Pancreas (tissue), 10 donors: ENCODE results near the gene FDXACB1. TPM values are rescaled to one million over a fixed set of nuclear protein-coding genes. Genes with fewer than 3 reads are reported as not detected.

Experiments
- ATAC-seq, 4 donors: fragments of 200-7000 bp; cut with Tn5 transposase; one replicate each; pipeline versions ENCODE4 v1.8.0 to v1.9.1; 2020; ENCODE audit warnings: mild to moderate bottlenecking in 4 of 4, moderate library complexity in 4 of 4
- DNase-seq, 6 donors: peaks; one replicate each; pipeline ENCODE4 v3.0.0-alpha.2; 2020
- FAIRE-seq: peaks from 2 replicates; lab custom pipeline; 2012; peaks lifted over from hg19 to GRCh38; lab: Jason Lieb, UNC
- H3K27ac ChIP-seq, 4 donors: fragments of 200-600 bp; sonication (generic); 1 replicate in 3 of 4; 2 replicates in 1 of 4; pipeline versions ENCODE4 v1.5.0 to v1.8.0; 2020
- H3K27me3 ChIP-seq, 4 donors: fragments of 200-600 bp; one replicate each; pipeline ENCODE4 v1.8.0; 2021
- H3K36me3 ChIP-seq, 3 donors: fragments of 200-600 bp; sonication (generic) in 1 of 3; one replicate each; pipeline versions ENCODE4 v1.5.0 to v1.8.0; 2020 to 2021
- H3K4me1 ChIP-seq, 3 donors: fragments of 200-600 bp; one replicate each; pipeline ENCODE4 v1.8.0; 2021
- H3K4me3 ChIP-seq, 4 donors: fragments of 200-600 bp; sonication (generic) in 2 of 4; one replicate each; pipeline versions ENCODE4 v1.5.0 to v1.8.0; 2020 to 2021
- H3K9me3 ChIP-seq, 4 donors: fragments of 200-600 bp; one replicate each; pipeline ENCODE4 v1.8.0; 2021
- WGBS, 2 donors: extraction: QIAGEN DNeasy Blood & Tissue Kit; methylation state at CpG; one replicate each; pipeline ENCODE4 v1.1.7; 2013; 5-methylcytosine and 5-hydroxymethylcytosine counted together
- intact Hi-C, 3 donors: fragments of 100-400 bp; cut with DNase I; formaldehyde crosslinking; loops; one replicate each; pipeline versions ENCODE4 v1.11.1 to v1.14.2; 2022
- polyA plus RNA-seq, 2 donors: library from polyadenylated mRNA; stranded (reverse); fragments of 200-250 nt; gene quantifications; one replicate each; pipeline ENCODE4 v1.2.3, GENCODE V29; 2013
- total RNA-seq, 6 donors: library from RNA; stranded (reverse); fragmentation: NEBNext Ultra II Directional in 4 of 6; extraction: Animal tissue kit (Norgen Biotek cat#: 25700) in 4 of 6; gene quantifications; one replicate each; pipeline versions ENCODE4 v1.2.1 to v1.2.4, GENCODE V29; 2021 to 2023
- TF ChIP-seq, protein P1 (sequence below), 4 donors: fragments of 200-600 bp; sonication (generic) in 3 of 4; IDR thresholded peaks; one replicate each; pipeline versions ENCODE4 v1.5.0 to v1.8.0; 2021; ENCODE audit warnings: antibody characterized with exemption in 4 of 4
- donor health status: healthy with polysubstance abuse.
- donor health status: DM: no; HTN: no; CAD: no; lungs with moderate emphysema.
- donor health status: DM: no; HTN: no; CAD: no.
- donor health status: control.
- donor health status: control.
- donor health status: Bipolar disorder and iron deficiency.
- donor health status: DM: yes; HTN: yes; CAD: no.
- donor health status: DM: no; HTN: no; CAD: no.
- donor health status: DM: no; HTN: no; CAD: no.
- donor health status: DM: yes; HTN: yes; CAD: no.

Gene FDXACB1, protein sequence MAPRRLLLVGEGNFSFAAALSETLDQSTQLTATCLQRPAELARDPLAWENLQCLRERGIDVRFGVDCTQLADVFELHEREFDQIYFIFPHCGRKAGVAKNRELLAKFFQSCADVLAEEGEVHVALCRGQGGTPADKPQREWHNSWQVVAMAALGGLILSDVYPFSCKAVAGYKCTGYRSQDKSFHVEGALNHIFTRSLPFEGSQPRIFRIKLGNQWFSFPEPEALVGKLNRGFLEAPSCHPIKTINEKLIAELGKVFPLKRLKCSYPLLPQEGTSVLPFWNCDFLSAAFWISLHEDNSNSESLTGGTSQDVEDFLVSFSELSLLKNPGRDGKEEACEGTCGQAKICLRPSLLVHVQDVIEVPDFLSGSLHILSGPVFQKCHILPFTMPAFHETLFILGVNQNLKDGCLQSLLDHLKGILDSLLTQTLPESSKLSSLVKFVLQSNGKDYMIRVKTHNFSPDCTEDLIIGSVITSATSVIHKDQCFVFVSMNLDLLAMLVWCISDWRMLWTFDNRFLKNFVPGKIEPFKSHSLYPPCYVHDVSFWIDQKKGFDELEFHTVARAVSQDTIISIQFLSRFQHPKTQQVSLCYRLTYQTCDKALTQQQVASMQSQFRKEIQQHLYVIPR
- 1 to 10 TPM in 3 of 6 donors, under 1 TPM in 3; 0.51 to 1.2 (median 1.1) TPM for total RNA-seq
- 1 to 10 TPM; 1.6 to 2.1 TPM for polyA plus RNA-seq

DNA sequence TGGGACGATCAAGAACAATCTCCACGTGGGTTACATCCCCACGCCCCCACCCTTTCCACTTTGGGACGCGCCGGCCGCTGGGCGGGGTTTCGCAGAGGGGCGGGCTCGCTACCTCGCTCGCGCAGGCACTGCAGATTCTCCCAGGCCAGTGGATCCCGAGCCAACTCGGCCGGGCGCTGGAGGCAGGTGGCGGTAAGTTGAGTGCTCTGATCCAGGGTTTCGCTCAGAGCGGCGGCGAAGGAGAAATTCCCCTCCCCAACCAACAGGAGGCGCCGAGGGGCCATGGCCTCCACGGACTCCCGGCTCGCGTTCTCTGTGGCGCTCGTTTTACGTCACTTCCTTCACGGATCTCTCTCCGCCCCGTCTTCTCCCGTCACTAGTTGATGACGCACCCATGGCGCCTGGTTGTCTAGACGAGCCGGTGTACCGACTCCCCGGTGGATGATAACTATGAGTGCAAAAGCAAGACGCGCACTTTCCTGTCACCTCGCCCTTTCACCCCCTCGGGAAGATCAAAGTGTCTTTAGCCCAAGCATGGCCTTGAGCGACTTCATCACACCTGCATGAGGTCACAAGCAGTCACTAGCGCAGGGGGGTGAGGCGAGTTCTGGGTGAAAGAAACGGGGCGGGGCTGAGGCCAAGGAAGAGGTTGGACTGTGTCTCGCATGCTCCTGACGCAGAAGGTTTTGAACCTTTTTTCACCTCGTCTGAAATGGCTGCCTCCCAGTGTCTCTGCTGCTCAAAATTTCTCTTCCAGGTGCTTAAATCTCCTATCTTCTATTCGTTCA, at the start of gene FDXACB1, which contains the start of gene CFAP68:
TSS of gene FDXACB1 (minus strand) at position 317 of the 788 bp plus-strand sequence. CDS start at position 284, 33 bp downstream.
TSS of gene CFAP68 (plus strand) at position 693 of the 788 bp plus-strand sequence. CDS start at position 713, 20 bp downstream.
- H3K9me3 ChIP-seq = no peaks in the 10 kb centered on the region
- no peaks in the 10 kb centered on the region for H3K4me1 ChIP-seq
- intact Hi-C loops = loop anchor here in 2 of 3 donors (5.0 to 10.0 kb wide), 3 partner anchors 38 to 106 kb away; partner anchors contain the start of gene C11orf52 (in 1 of the 2)
- H3K4me3 ChIP-seq = peak within 1 kb of the TSS; percentile 32 to 64 (median 42)
- TF ChIP-seq, protein P1, sequence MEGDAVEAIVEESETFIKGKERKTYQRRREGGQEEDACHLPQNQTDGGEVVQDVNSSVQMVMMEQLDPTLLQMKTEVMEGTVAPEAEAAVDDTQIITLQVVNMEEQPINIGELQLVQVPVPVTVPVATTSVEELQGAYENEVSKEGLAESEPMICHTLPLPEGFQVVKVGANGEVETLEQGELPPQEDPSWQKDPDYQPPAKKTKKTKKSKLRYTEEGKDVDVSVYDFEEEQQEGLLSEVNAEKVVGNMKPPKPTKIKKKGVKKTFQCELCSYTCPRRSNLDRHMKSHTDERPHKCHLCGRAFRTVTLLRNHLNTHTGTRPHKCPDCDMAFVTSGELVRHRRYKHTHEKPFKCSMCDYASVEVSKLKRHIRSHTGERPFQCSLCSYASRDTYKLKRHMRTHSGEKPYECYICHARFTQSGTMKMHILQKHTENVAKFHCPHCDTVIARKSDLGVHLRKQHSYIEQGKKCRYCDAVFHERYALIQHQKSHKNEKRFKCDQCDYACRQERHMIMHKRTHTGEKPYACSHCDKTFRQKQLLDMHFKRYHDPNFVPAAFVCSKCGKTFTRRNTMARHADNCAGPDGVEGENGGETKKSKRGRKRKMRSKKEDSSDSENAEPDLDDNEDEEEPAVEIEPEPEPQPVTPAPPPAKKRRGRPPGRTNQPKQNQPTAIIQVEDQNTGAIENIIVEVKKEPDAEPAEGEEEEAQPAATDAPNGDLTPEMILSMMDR (IDR thresholded peaks at IDR 0.05) = peak; percentile 90 to 96 (median 94)
- DNase-seq (peak; percentile 95 to 98 (median 98)), ATAC-seq (peak; percentile 88 to 98 (median 92)), FAIRE-seq (peak; percentile 29)
- peaks cover 0 to 4% (median 3%) of the 10 kb centered on the region in 3 donors for H3K36me3 ChIP-seq
- 0 to 1% methylated on average over 55 of the region's 55 CpGs for WGBS, 2 donors
- H3K27me3 ChIP-seq = no peaks in the 10 kb centered on the region
- H3K27ac ChIP-seq = peak within 1 kb of the TSS; percentile 91 to 97 (median 96)

GRCh38 chr11:111926505-111927391, 47.8 kb upstream of the FDXACB1 start:
- DNase-seq = peak; percentile 97 to 98 (median 98)
- H3K27ac ChIP-seq = peak overlapping the region; percentile 61 to 91 (median 82)
- 0 to 1% methylated on average over 44 to 47 of the region's 47 CpGs for WGBS, 2 donors
- no peaks in the 10 kb centered on the region for H3K9me3 ChIP-seq
- H3K4me1 ChIP-seq = peaks cover 24 to 39% (median 37%) of the 10 kb centered on the region in 3 donors
- no peaks in the 10 kb centered on the region for H3K27me3 ChIP-seq
- no peak for FAIRE-seq
- H3K4me3 ChIP-seq = peak overlapping the region in 2 of 4 donors; percentile 15 to 32
- no peaks in the 10 kb centered on the region for H3K36me3 ChIP-seq
- peak; percentile 91 to 95 (median 92) for ATAC-seq
- TF ChIP-seq, protein P1 (IDR thresholded peaks at IDR 0.05) = no peak
- intact Hi-C loops = loop anchor here in 1 of 3 donors (5.0 kb wide), 1 partner anchor 56 kb away; no protein-coding TSS in a partner anchor

DNA sequence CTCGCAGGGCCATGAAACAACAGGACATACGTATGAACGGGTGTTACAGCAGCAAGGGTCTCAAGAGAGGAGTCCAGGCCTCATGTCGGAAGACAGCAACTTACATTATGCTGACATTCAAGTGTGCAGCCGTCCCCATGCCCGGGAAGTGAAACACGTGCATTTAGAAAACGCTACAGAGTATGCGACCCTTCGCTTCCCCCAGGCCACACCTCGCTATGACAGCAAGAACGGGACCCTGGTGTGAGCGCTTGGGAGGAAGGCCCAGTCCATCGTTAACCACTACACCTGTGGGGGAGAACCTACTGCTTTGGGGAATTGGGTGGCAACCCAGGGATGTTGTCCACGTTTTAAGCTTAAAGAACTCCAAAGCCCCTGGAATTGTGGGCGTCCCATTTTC, 47.0 kb upstream of the FDXACB1 start:
- Histone ChIP-seq H3K27ac (peak overlapping the region; percentile 61 to 91 (median 82)), H3K4me3 (peak overlapping the region in 1 of 4 donors; percentile 25), H3K36me3 (no peaks in the 10 kb centered on the region), H3K27me3 (no peaks in the 10 kb centered on the region), H3K9me3 (no peaks in the 10 kb centered on the region), H3K4me1 (peaks cover 24 to 39% (median 37%) of the 10 kb centered on the region in 3 donors)
- no peak for ATAC-seq
- intact Hi-C loops = loop anchor here in 1 of 3 donors (5.0 kb wide), 1 partner anchor 56 kb away; no protein-coding TSS in a partner anchor
- WGBS, 2 donors = 90 to 91% methylated on average over 16 of the region's 16 CpGs
- peak in 2 of 6 donors; percentile 33 to 47 for DNase-seq
- TF ChIP-seq, protein P1 (IDR thresholded peaks at IDR 0.05) = no peak
- no peak for FAIRE-seq

DNA sequence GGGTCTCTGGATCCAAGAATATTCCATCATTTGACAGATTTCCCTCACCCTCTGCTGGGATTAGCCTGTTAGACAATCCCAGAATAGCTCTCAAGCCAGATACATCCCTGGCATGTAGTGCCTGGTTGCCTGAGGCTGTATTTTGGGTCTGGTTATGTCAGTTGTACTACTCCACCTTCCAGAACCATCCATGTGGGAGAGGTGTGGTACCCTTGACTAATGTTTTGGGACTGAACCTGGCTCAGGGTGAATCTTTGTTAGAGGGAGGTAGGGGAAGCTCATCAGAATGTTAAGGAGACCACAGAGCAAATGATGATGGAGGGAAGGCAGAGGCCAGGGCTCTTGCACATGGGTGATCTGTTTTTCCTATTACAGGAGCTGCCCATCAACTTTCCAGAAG, 45.0 kb upstream of the FDXACB1 start:
- TF ChIP-seq, protein P1 (IDR thresholded peaks at IDR 0.05) = no peak
- H3K4me3 ChIP-seq = no peak overlapping the region
- no peaks in the 10 kb centered on the region for H3K27me3 ChIP-seq
- H3K4me1 ChIP-seq = peaks cover 24 to 45% (median 37%) of the 10 kb centered on the region in 3 donors
- no peaks in the 10 kb centered on the region for H3K36me3 ChIP-seq
- ATAC-seq (no peak), FAIRE-seq (no peak), DNase-seq (no peak)
- intact Hi-C loops = loop anchor here in 1 of 3 donors (5.0 kb wide), 1 partner anchor 42 kb away; no protein-coding TSS in a partner anchor
- H3K9me3 ChIP-seq = no peaks in the 10 kb centered on the region
- H3K27ac ChIP-seq = peak overlapping the region; percentile 25 to 66 (median 41)
